GOT3 (cell line): ENCODE measurements around the gene CPZ.

Source experiments
- DNase-seq: peaks from one replicate; lab custom pipeline; 2025; ENCODE audit warnings: mixed read lengths; lab: John Stamatoyannopoulos, UW

The CPZ gene

GRCh38 chr4:8639777-8640720, 47.5 kb downstream of the CPZ start:
- DNase-seq, result no peak

- no peak for DNase-seq
Measured at GRCh38 chr4:8640816-8641215, 48.3 kb downstream of the CPZ start.

- no peak for DNase-seq
Measured at GRCh38 chr4:8641256-8641655, 48.7 kb downstream of the CPZ start.

GRCh38 chr4:8641931-8642650, 49.5 kb downstream of the CPZ start:
- no peak for DNase-seq

GRCh38 chr4:8642651-8643321, 50.2 kb downstream of the CPZ start:
- DNase-seq, result no peak

GRCh38 chr4:8643441-8643840, 50.9 kb downstream of the CPZ start:
- DNase-seq, result no peak

- no peak for DNase-seq
Measured at GRCh38 chr4:8643986-8644385, 51.4 kb downstream of the CPZ start.

GRCh38 chr4:8644461-8644891, 51.9 kb downstream of the CPZ start:
- no peak for DNase-seq

GRCh38 chr4:8644966-8645752, 52.6 kb downstream of the CPZ start:
- DNase-seq, result no peak

GRCh38 chr4:8645753-8646124, 53.2 kb downstream of the CPZ start:
- DNase-seq, result no peak

- DNase-seq, result no peak
Measured at GRCh38 chr4:8646296-8647093, 53.9 kb downstream of the CPZ start.

GRCh38 chr4:8647094-8647570, 54.6 kb downstream of the CPZ start:
- DNase-seq, result no peak

GRCh38 chr4:8647626-8648025, 55.1 kb downstream of the CPZ start:
- DNase-seq, result no peak

GRCh38 chr4:8648296-8648695, 55.7 kb downstream of the CPZ start:
- DNase-seq, result no peak

- DNase-seq, result no peak
Measured at GRCh38 chr4:8648816-8649630, 56.5 kb downstream of the CPZ start.

GRCh38 chr4:8649631-8650361, 57.2 kb downstream of the CPZ start:
- no peak for DNase-seq

GRCh38 chr4:8651661-8652180, 59.2 kb downstream of the CPZ start:
- no peak for DNase-seq

- DNase-seq, result no peak
Measured at GRCh38 chr4:8652181-8653078, 59.9 kb downstream of the CPZ start.
